ENCODE measurements around the gene CCL26. TPM values are rescaled to one million over a fixed set of nuclear protein-coding genes. Genes with fewer than 3 reads are reported as not detected.
A peak's percentile ranks its signal among the peaks of the same experiment; 100 is the strongest.

The CCL26 gene
- total and polyA plus RNA-seq, 9 of the 15 experiments (the other 6 are each of a cell fraction or from before 2014, with no cell fraction given), result 2.3 to 26.8 (median 8.4) TPM

- no peak for TF ChIP-seq RBM14 (IDR thresholded peaks at IDR 0.05; ENCODE audit: borderline replicate concordance, insufficient read depth, low read depth, low read length)
- TF ChIP-seq MAFF (IDR thresholded peaks at IDR 0.05; ENCODE audit: low read length), result peak; percentile 72; the same call in 1 of the 2 replicates
- TF ChIP-seq ZC3H4 (CRISPR knock-in tag; IDR thresholded peaks at IDR 0.05; ENCODE audit: borderline replicate concordance), result no peak
- no peak for TF ChIP-seq ZSCAN32 (CRISPR knock-in tag; IDR thresholded peaks at IDR 0.05)
- no peak for TF ChIP-seq EP400 (IDR thresholded peaks at IDR 0.05)
- no peak for TF ChIP-seq HLTF (IDR thresholded peaks at IDR 0.05)
- TF ChIP-seq POU5F1 (IDR thresholded peaks at IDR 0.05; ENCODE audit: borderline replicate concordance, low read depth, low read length, partially characterized antibody), result no peak
- TF ChIP-seq HBP1 (CRISPR knock-in tag; IDR thresholded peaks at IDR 0.05), result no peak
- peak; percentile 78 for TF ChIP-seq C11orf30 (IDR thresholded peaks at IDR 0.05; ENCODE audit: low read depth)
- TF ChIP-seq FOXM1 (IDR thresholded peaks at IDR 0.05; ENCODE audit: low read depth), result 0 out of 2 replicates have a peak, but pooled peaks have one; percentile 13
- TF ChIP-seq FOXM1 (CRISPR knock-in tag; IDR thresholded peaks at IDR 0.05; ENCODE audit: low read depth), result no peak
- TF ChIP-seq TAF7 (tag; IDR thresholded peaks at IDR 0.05), result no peak
- TF ChIP-seq ZFP1 (CRISPR knock-in tag; IDR thresholded peaks at IDR 0.05), result no peak
- TF ChIP-seq HMG20A (CRISPR knock-in tag; conservative IDR thresholded peaks at IDR 0.05), result no peak
- no peak for TF ChIP-seq SMARCC2 (IDR thresholded peaks at IDR 0.05; ENCODE audit: low read depth)
- TF ChIP-seq HDAC6 (IDR thresholded peaks at IDR 0.05; ENCODE audit: low read depth, low read length), result no peak
- no peak for TF ChIP-seq ARID3A (IDR thresholded peaks at IDR 0.05; ENCODE audit: borderline replicate concordance, low read depth, low read length)
- no peak for TF ChIP-seq POLR3G (IDR thresholded peaks at IDR 0.05; ENCODE audit: extremely low read depth, insufficient read length, insufficient replicate concordance)
- no peak for TF ChIP-seq CHAMP1 (IDR thresholded peaks at IDR 0.05)
- no peak for TF ChIP-seq HDAC8 (tag; IDR thresholded peaks at IDR 0.05)
- no peak for TF ChIP-seq HOMEZ (CRISPR knock-in tag; IDR thresholded peaks at IDR 0.05)
- TF ChIP-seq ZNF696 (CRISPR knock-in tag; conservative IDR thresholded peaks at IDR 0.05), result no peak
- TF ChIP-seq FOXK1 (CRISPR knock-in tag; IDR thresholded peaks at IDR 0.05; ENCODE audit: borderline replicate concordance), result no peak
- no peak for TF ChIP-seq PPARD (CRISPR knock-in tag; IDR thresholded peaks at IDR 0.05)
Measured at GRCh38 chr7:75795831-75796285, 23.8 kb upstream of the CCL26 start (continued).
